HG03439 (cell line): ENCODE results near the gene GNAI2.
"Not testable (repeated sequence)": the region's sequence is repeated elsewhere in the genome, so short reads cannot be mapped to it uniquely, and the experiment has no call there.

ENCODE experiments used
- ATAC-seq: cut with Tn5 transposase; IDR thresholded peaks from one replicate; pipeline ENCODE4 v1.9.1; 2021; ENCODE audit warnings: mild to moderate bottlenecking, moderate library complexity; ENCODE audit not compliant: unreplicated experiment

GNAI2 gene

DNA sequence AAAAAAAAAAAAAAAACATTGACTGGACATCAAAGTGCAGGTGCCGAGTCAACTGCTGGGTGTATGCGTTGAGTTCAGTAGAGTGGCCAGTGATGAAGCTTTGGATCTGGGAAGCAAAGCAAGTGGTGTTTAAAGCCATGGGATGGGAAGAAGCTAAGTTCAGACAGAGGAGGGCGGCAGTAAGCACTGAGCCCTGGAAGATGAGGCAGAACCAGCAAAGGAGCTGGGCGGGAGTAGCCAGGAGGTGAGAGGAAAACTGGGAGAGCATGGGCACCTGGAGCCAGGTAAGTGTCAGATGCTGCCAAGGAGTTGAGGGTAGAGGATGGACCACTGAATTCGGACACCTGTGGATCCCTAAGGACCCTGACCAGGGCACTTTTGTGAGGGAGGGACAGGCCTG, 11.4 kb upstream of the GNAI2 start:
- ATAC-seq = no peak

DNA sequence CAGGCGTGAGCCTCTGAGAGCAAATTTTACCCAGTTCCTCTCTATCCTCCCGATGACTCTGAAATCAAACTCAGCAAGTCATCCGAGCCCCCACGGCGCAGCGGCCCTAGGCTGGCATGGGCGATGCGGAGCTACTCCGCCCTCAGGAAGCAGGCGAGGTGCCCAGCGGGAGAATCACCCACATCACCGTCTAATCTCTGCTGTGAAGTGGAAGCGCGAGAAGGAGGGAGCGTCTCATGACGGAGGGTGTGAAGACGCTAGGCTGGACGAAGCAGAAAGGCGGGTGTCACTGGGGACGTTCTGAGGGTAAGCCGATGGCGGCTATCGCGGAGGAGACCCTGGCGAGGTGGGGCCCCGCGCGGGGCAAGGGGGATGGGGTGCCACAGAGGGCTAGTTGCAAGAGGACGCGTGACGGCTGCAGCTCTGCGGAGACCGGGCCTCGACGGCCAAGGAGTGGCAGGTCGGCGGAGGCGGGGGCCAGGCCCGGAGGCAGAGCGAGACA, 9.1 kb upstream of the GNAI2 start:
- peak; percentile 1 for ATAC-seq

DNA sequence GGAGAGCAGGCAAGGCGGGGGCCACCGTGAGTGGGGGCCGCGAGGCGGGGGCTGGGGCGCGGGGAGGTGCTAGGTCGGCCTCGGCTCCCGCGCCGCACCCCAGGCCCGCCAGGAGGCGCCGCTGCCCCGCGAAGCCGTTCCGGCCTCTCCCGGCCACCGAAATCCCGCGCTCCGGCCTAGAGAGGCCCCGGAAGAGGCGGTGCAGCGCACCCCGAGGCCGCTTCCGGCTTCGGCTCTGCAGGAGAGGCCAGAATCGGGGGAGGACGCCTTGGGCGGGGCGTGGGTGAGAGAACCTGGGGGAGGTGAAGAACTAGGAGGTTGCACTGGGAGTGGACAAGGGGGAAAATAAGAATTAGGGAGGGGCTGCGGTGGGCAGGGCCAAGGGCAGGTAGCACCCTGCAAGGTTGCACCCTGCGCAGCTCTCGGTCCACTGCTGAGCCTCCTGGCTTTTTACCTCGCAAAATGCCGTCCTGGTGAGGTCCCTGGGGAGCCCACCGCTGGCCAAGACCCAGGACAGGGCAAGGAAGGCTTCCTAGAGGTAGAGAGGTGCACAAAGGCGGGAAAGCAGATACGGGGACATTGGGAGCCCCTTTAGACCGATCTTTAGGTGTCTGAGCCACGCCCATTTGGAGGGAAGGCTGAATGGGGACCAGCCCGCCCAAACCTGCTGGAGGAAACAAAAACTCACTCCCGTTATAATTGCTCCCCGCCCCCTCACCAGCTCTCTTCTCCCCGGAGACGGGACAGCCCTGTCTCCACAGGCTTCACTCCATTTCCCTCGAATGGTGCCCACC, 8.4 kb upstream of the GNAI2 start:
- peak; percentile 83 for ATAC-seq

DNA sequence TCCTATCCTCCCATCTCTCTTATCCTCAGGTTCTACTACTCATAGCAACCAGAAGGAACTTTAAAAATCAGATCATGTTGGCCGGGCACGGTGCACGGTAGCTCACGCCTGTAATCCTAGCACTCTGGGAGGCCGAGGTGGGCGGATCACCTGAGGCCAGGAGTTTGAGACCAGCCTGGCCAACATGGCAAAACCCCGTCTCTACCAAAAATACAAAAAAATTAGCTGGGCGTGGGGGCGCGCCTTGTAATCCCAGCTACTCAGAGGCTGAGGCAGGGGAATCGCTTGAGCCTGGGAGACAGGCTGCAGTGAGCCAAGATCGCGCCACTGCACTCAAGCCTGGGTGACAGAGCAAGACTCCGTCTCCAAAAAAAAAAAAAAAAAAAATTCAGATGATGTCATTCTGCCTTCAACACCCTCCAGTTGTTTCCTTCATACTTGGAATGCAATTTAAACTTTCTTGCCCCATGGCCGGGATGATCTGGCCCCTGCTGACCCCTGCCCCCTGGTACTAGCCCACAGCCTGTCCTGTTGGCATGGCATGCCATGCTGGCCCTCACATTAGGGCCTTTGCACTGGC, 7.7 kb upstream of the GNAI2 start:
- not testable (repeated sequence) for ATAC-seq

DNA sequence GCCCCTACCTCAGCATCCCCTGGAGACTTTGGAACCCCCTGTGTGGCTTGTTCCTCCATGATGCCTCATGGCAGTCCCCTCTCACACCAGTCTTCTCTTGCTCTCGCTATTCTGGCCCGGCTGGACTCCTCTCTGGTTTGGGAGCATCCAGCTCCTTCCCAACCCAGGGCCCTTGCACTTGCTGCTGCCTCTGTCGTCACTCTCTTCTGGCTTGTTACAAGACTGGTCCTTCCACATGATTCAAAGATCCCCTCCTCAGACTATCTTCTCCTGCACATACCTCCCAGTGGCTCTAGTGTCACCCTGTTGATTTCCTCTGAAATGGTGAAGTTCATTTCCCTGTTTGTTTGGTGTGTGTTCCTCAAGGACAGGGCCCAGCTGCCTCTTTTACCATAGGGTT, 6.5 kb upstream of the GNAI2 start:
- ATAC-seq = no peak

DNA sequence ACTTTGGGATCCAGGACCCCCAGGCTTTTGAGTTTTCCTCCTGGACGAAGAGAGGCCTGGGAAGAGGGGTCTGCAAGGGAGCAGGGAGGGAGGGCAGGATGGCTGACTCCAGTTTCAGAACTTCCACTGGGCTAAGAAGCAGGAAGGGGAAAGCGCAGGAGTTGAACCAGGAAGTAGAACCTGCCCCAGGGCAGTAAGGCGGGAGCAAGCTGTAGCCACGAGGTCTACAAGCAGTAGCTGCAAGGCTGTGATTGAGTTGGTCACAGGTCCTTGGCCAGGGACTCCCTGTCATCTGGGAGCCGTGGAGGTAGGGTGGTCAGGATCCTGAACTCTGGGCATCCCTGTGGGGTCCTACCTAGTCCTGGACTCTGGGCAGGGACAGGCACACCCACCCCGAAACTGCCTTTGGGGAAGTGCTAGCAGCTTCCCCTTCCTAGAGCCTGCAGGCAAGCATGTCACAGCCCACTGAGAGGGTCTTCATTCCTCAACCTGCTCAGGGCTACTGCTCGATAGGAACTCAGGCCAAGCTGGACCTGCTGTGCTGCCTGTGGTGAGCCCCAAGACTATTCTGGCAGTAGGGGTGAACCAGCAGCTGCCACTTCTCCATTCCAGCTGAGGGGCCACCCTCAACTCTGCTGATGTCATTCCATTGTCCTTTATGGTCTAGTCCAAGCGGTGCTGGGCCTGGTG, 5.8 kb upstream of the GNAI2 start:
- ATAC-seq = no peak

DNA sequence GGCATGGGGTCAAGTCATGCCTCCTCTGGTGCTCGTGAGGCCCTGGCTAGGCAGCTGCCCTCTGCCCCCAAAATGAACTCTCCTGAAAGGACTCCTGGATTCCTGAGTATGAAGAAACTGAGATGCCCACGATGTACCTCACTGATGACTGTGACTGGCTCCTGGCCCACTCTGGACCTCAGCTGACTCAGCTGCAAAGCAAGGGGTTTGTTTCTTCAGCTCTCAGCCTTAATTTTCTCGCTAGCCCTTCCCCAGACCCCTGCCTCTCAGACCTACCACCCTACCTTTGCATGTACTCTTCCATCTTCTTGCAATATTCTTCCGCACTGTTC, 5.2 kb upstream of the GNAI2 start:
- no peak for ATAC-seq

DNA sequence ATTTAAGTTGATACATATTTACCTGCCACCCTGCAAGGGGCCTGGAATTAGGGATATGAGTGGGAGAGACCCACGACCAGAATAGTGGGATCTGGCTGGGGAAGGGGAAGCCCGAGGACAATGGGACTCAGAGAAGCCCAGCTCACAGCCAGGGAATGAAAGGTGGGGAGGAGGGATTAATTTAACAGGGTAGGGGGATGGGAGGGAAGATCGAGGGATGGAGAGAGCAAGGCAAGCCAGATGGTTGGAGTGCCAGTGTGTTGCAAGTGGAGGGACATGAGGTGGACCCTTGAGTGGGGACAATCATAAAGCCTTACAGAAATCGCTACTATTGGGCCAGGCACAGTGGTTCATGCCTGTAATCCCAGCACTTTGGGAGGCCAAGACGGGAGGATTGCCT, 4.4 kb upstream of the GNAI2 start:
- no peak for ATAC-seq

DNA sequence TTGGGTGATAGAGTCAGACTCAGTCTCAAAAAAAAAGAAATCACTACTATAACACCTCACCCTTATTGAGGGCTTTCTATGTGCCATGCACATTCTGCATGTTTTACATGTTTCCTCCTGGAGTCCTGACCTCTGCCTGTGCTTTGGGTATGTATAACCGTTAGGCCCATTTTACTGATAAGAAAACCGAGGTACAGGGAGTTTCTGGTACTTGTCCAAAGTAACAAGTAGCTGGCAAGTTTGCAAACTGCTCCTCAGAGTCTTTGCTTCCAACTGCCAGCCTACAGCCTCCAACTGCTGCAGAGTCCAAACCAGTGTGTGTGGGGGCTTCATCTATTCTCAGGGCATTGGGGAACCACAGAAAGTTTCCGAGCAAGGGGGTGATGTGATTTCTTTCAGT, 3.7 kb upstream of the GNAI2 start:
- no peak for ATAC-seq

DNA sequence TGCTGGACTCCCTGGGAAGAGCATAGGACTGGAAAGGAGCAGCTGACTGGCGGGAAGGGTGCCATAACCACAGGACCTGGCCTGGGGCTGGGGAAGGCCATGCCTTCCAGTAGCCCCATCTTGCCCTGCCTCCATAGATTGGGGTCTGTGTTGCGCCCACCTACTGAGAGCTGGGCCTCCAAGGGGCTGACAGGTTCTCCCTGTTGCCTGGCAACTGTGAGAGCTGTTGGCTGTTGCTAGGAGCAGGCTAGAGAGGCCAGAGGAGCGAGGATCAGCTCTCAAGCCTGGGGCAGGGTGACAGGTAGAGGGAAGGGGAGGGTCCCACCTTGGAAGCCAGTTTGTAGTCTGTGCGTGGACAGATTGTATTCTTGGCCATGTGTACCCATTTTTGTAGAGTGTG, 2.8 kb upstream of the GNAI2 start:
- ATAC-seq = no peak

DNA sequence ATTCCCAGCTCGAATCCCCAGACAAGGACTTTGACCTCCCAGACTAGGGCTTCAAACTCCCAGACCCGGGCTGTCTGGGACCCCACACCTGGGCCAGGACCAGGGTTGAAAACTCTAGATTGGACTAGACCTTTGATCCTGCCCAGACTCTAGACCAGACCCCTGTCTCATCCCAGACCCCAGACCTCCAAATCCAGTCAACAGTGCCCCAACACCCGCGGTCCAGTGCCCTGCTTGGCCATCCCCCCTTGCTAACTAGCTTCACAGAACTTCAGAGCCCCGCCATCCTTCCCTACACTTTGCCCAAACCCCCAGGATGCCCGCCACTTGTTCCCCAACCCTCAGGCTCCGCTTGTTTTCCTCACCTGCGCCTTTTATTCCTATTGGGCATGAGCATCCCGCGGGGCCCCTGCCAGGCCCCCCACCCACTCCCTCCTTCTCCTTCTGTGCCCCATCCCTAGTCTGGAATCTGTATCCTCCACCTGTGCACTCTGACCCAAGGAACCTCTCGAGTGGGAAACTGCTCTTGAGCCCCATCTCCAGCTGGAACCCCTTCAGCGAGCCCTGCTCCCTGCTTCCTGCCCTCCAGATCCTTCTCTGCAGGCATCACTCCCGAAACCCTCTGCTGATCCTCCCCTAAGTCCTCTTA, 604 bp downstream of the GNAI2 start:
- ATAC-seq = no peak

DNA sequence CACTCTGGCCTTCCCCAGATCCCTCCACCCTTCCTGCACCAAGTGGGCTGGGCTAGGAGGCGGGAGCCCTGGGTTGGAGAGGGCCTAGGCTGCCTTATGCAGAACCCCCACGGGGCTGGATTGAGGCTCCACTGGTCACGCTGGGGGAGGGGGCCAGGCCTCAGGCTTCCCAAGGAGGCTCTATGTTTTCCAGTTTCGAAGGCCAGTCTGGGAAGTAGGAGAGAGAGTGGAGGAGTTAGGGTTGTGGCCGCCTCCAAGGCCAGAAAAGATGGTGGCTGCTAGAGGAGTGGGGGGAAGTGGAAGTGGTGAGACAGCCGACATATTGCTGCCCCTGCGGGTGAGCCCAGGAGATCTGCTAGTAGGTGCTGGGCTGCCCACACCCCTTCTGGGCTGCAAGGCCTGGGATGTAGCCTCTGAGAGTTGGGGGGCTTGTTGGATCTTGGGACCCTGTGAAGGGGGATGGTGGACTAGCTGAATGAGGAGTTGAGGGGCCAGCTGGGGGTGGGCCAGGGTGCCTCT, 1.2 kb downstream of the GNAI2 start:
- no peak for ATAC-seq

DNA sequence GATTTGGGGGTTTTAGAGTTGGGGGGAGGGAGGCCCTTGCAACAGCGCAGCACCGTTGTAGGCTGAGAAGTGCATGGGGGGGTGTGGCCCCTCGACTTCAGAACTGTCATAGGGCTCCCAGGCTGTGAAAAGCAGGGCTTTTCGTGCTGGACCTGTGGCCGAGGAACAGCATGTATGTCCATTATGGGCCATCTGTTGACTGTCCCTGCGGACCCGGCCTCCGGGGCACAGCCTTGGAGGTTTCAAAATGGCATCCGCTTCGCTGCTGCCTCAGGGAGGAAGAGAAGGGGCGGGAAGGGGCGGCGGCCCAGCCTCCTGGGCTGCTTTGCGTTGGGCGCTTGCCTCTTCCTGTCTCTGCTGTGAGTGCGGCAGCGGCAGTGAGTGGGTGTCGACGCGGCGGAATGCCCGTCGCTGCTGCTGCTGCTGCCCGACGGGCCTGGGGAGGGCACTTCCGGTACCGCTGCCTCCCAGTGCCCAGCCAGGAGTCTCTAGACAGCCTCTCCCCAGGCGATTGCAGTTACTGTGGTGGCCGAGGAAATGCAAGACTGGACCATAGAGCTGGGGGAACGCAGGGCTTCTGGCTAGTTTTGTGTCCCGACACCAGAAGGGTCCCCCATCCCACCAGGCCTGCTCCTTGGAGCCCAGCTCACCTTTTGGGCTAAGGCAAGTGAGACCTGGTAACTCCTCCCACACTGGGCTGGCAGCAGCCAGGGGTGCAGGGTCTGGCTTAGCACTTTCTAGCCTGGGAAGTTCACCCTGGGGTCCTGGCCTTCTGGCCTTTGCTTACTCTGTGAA, 1.9 kb downstream of the GNAI2 start:
- peak; percentile 30 for ATAC-seq

DNA sequence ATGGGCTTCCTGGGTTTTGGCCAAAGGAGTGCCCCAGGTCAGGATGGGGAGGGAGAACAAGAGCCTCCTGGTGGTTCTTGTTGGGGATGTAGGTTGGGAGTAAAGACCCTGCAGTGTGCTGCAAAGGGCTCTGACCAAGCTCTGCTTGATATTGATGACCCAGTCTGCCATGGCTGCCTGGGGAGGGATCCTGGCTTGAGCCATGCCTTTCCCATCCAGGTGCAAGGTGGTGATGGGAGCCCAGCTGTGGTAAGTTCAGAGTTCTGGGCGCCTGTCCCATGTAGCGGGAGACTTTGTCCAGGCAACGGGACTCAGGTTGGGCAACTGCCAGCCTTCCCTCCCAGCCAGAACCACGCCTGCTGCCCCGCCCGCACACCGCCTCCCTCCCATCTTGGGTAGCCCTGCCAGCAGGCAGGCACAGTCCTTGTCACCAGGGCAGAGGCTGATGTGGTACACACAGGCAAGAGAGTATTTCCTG, 2.6 kb downstream of the GNAI2 start:
- ATAC-seq = no peak

DNA sequence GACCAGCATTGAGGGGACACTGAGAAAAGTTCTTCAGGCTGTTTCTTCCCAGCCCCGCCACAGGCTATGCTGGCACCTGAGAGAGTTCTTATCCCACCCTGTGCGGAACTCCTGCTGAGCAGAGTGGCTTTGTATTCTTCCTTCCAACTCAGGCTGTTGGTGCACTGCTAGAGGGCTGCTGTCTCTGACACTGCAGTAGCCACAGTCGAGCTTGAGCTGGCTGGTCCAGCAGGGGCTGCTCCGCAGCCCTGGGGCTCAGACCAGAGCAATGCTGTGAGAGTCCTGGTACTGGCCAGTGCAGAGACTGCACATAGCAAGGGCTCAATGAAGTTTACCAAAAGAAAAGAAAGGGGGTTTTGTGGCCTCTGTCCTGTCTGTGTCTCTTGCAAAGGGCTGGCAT, 3.6 kb downstream of the GNAI2 start:
- ATAC-seq = no peak

DNA sequence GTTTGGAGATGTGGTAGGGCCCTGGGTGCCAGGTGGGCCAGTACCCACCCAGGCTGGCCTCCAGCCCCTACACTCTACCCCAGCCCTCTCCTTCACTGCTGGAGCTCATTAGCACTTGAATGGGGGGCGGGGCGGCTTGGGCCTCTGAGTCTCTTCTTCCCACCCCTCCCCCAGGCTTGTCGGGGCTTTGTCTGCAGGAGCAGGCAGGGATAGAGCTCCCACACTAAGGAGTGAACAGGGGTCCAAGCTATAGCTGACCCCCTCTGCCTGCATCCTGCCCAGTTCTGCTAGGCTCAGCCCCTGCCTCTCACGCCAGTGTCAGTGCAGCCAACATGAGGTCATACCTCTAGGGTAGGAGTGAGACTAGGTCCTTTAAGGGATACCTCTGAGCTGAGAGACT, 5.2 kb downstream of the GNAI2 start:
- no peak for ATAC-seq

DNA sequence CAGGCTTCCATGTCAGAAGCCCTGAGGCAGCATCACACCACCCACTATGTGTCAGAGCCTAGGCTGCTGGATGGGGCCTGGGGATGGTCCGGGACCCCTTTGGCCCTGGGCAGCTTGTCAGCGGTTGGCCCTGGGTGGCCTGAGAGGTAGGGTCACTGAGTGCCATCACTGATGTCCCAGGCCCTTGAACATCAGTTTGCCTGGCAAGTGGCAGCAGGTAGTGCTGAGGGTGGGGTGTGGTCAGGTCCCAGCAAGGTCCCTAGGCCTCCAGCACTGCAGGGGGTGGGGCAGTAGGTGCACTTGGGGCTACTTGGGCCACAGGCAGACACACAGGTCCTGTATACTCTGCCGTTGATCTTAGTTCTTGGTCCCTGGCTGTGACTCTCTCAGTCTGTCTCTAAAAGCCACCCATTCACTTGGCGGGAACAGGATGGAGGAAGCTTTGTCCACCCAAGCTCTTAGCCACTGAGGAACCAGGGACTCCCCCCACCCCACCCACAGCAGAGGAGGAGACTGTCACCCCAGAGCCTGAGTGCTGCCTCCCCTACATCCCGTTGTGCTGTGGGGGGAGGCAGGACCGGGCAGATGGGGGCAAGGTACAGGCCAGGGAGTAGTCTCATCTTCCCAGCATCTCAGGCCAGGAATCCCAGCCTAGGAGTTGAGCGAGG, 5.8 kb downstream of the GNAI2 start:
- no peak for ATAC-seq

DNA sequence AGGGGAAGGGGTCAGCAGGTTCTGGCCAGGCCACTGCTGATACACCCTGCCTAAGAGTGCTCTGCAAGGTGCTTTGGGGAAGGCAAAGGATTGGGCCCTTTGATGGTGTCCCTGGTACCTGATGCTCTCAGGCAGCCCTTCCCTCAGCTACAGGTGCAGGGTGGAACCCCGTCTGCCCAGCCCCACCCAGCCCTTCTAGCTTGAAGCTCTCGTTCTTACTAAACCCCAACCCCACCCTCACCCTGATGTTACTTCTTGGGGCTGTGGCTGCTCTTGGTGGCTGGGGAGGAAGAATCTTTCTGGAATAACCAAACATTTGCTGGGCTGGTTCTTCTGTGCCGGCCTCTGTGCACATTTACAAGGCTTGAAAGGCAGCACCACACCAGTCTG, 6.4 kb downstream of the GNAI2 start:
- no peak for ATAC-seq

DNA sequence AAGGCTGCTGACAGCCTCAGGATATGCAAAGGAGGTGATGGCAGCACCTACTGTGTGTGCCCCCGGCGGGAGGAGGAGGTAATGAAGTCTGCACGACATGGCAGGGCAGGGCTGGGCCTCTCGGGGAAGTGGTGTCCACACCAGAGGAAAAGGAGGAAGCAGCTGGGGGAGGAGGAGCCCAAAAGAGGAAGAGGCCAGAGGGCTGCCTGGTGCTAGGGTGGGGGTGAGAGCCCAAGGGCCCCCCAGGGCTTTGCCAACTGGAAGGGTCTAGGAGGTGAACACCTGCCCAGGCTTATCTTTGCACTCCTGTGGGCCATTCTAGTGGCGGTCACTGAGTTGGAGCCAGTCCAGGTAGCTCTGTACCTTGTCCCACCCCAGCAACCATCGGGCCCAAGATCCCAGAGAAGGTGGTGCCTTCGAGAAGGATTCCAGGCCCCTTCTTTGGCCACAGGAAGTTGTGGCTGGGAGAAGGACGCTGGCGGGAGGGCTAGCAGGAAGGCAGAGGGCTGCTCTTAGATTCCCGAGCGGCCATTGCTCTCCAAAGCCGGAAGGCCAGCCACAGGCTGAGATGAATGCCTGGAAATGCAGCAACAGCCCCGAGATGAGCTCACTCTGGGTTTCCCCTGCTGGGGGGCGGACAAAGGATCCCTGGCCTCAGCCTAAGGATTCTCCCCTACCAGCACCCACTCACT, 7.0 kb downstream of the GNAI2 start:
- ATAC-seq = no peak

DNA sequence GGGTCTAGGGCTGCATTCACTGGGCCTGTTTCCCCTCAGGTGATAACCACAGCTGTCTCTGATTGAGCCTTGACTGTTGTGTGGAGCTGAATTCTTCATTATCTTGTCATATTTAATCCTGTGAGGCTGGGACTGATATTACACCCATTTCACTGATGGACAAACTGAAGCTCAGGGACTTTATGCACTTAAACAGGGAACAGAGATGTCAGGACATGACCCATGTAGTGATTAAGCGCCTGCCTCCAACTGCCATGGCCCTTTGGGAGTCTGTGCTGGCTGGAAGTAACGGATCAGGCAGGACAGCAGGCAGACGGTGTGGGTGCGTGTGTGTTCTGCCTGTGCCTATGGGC, 7.5 kb downstream of the GNAI2 start:
- ATAC-seq = no peak
